ENCODE data around the gene SIDT2. TPM values are rescaled to one million over a fixed set of nuclear protein-coding genes. Genes with fewer than 3 reads are reported as not detected.

The SIDT2 gene
- total RNA-seq, 1 experiment from 2014 or later, result 20.3 TPM

DNA sequence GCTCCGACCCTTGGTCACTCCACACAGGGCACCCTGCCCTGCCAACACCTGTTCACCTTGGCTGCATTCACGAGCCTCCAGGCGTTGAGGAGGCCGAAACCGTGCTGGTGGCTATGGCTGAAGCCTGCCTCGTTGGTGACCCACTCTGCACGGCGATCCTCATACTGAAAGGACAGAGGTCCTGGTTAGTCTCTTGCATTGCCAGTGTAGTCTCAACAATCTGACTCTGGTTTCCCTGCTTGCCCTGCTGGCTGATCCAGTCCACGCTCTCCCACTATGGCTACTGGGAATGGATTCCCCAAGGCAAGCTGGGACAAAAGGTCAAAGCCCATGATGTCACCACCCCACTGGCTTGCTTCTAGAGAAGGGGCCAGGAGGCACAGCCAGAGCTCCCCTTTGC is 40.5 kb downstream of the SIDT2 start:
- Histone ChIP-seq H3F3A (ENCODE audit: insufficient read depth, low read depth) (peaks cover 10% of the 10 kb centered on the region; the same call in 1 of the 2 replicates), H3K36me3 (ENCODE audit: low read depth) (peaks cover 19% of the 10 kb centered on the region), H4K20me1 (ENCODE audit: insufficient read depth) (peaks cover 3% of the 10 kb centered on the region; the same call in 1 of the 2 replicates), H3K9me3 (ENCODE audit: insufficient read depth, low read depth) (no peaks in the 10 kb centered on the region), H3K4me1 (replicated peaks; ENCODE audit: insufficient read depth) (peaks cover 14% of the 10 kb centered on the region), H3K4me2 (no peak overlapping the region), H3K4me3 (no peak overlapping the region), H3K27me3 (ENCODE audit: insufficient read depth, low read depth) (no peaks in the 10 kb centered on the region), H2AFZ (no peak overlapping the region), H3K79me2 (ENCODE audit: low read depth) (no peaks in the 10 kb centered on the region), H3K27ac (no peak overlapping the region), H3K9me2 (ENCODE audit: insufficient read depth) (no peaks in the 10 kb centered on the region)
- POLR2A ChIA-PET (ENCODE audit: unreplicated experiment), result no interaction called here
- intact Hi-C loops (cut with micrococcal nuclease; ENCODE audit: unreplicated experiment), result no loop called here
- CTCF ChIA-PET, result no interaction called here
- no peak for TF ChIP-seq EZH2 (IDR thresholded peaks at IDR 0.05; ENCODE audit: low read depth)
- TF ChIP-seq, protein P1, sequence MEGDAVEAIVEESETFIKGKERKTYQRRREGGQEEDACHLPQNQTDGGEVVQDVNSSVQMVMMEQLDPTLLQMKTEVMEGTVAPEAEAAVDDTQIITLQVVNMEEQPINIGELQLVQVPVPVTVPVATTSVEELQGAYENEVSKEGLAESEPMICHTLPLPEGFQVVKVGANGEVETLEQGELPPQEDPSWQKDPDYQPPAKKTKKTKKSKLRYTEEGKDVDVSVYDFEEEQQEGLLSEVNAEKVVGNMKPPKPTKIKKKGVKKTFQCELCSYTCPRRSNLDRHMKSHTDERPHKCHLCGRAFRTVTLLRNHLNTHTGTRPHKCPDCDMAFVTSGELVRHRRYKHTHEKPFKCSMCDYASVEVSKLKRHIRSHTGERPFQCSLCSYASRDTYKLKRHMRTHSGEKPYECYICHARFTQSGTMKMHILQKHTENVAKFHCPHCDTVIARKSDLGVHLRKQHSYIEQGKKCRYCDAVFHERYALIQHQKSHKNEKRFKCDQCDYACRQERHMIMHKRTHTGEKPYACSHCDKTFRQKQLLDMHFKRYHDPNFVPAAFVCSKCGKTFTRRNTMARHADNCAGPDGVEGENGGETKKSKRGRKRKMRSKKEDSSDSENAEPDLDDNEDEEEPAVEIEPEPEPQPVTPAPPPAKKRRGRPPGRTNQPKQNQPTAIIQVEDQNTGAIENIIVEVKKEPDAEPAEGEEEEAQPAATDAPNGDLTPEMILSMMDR (conservative IDR thresholded peaks at IDR 0.05), result no peak
- no peak for DNase-seq
- no TSS peak for BruUV-seq (replicated peaks)

- Histone ChIP-seq H3K4me2 (no peak overlapping the region), H3K27ac (no peak overlapping the region), H3K79me2 (ENCODE audit: low read depth) (no peaks in the 10 kb centered on the region), H3K36me3 (ENCODE audit: low read depth) (peaks cover 19% of the 10 kb centered on the region), H3K9me3 (ENCODE audit: insufficient read depth, low read depth) (no peaks in the 10 kb centered on the region), H2AFZ (no peak overlapping the region), H3K9me2 (ENCODE audit: insufficient read depth) (no peaks in the 10 kb centered on the region), H3K27me3 (ENCODE audit: insufficient read depth, low read depth) (no peaks in the 10 kb centered on the region), H3K4me1 (replicated peaks; ENCODE audit: insufficient read depth) (peaks cover 14% of the 10 kb centered on the region), H3K4me3 (no peak overlapping the region), H4K20me1 (ENCODE audit: insufficient read depth) (peaks cover 3% of the 10 kb centered on the region; the same call in 1 of the 2 replicates), H3F3A (ENCODE audit: insufficient read depth, low read depth) (peaks cover 10% of the 10 kb centered on the region; the same call in 1 of the 2 replicates)
- BruUV-seq (replicated peaks), result no TSS peak
- DNase-seq, result no peak
- intact Hi-C loops (cut with micrococcal nuclease; ENCODE audit: unreplicated experiment), result no loop called here
- ChIA-PET POLR2A (ENCODE audit: unreplicated experiment) (no interaction called here), CTCF (no interaction called here)
- TF ChIP-seq EZH2 (IDR thresholded peaks at IDR 0.05; ENCODE audit: low read depth), result no peak
- TF ChIP-seq, protein P1 (conservative IDR thresholded peaks at IDR 0.05), result no peak
These were observed 40.9 kb downstream of the SIDT2 start for GRCh38 chr11:117219455-117219854.

DNA sequence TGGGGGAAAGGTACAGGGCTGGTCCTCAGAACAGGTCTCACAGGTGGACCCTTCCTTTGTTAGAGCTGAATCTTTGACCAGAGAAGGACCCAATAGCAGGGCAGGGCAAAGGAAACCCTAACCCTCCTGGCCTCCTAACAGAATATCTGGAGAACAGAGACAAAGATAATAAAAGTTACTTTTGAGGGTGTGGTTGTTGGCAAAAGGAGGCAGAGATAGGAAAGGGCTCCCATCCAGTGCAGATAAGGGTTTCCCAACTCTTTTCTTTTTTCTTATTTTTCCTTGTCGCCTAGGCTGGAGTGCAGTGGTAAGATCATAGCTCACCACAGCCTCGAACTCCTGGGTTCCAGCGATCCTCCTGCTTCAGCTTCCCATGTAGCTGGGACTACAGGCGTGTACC is 41.5 kb downstream of the SIDT2 start:
- Histone ChIP-seq H3K79me2 (ENCODE audit: low read depth) (no peaks in the 10 kb centered on the region), H3K4me1 (replicated peaks; ENCODE audit: insufficient read depth) (peaks cover 14% of the 10 kb centered on the region), H3K27ac (no peak overlapping the region), H3K36me3 (ENCODE audit: low read depth) (peaks cover 19% of the 10 kb centered on the region), H3K27me3 (ENCODE audit: insufficient read depth, low read depth) (no peaks in the 10 kb centered on the region), H3K4me2 (no peak overlapping the region), H3K9me3 (ENCODE audit: insufficient read depth, low read depth) (no peaks in the 10 kb centered on the region), H2AFZ (no peak overlapping the region), H4K20me1 (ENCODE audit: insufficient read depth) (peaks cover 3% of the 10 kb centered on the region; the same call in 1 of the 2 replicates), H3F3A (ENCODE audit: insufficient read depth, low read depth) (peaks cover 10% of the 10 kb centered on the region; the same call in 1 of the 2 replicates), H3K4me3 (no peak overlapping the region), H3K9me2 (ENCODE audit: insufficient read depth) (no peaks in the 10 kb centered on the region)
- TF ChIP-seq EZH2 (IDR thresholded peaks at IDR 0.05; ENCODE audit: low read depth), result no peak
- TF ChIP-seq, protein P1 (conservative IDR thresholded peaks at IDR 0.05), result no peak
- ChIA-PET POLR2A (ENCODE audit: unreplicated experiment) (no interaction called here), CTCF (interaction anchor here (0.6 kb wide), 2 partner anchors 127 to 630 kb away, joined by 3 to 8 read pairs; no protein-coding TSS in a partner anchor)
- BruUV-seq (replicated peaks), result no TSS peak
- DNase-seq, result no peak
- intact Hi-C loops (cut with micrococcal nuclease; ENCODE audit: unreplicated experiment), result loop anchor here (2.0 kb wide), 1 partner anchor 41 kb away; the partner anchor contains the start of gene SIDT2
